HepG2 (cell line): ENCODE results near the gene POU2F1. TPM values are rescaled to one million over a fixed set of nuclear protein-coding genes. Genes with fewer than 3 reads are reported as not detected.

Experiments used
- ATAC-seq: fragments of 200-7000 bp; cut with Tn5 transposase; 3 replicates; pipeline ENCODE4 v1.9.1; 2020; ENCODE audit warnings: mild to moderate bottlenecking, moderate library complexity
- BruUV-seq: library from RNA; stranded (reverse); fragments of 400-500 nt; replicated peaks from 2 replicates; lab custom pipeline; 2021; lab: Mats Ljungman, UMichigan
- CTCF ChIA-PET: fragments of 300-600 bp; formaldehyde crosslinking; extraction: SDS; loops from one replicate; lab custom pipeline; 2021; ENCODE audit warnings: low total read pairs, inconsistent platforms, low intra/inter-chr PET ratio; lab: Yijun Ruan, JAX
- POLR2A ChIA-PET: fragments of 350-600 bp; sonication (Branson Sonifier 250); formaldehyde crosslinking; loops from one replicate; lab custom pipeline; 2020; ENCODE audit warnings: antibody characterized with exemption, inconsistent platforms; lab: Yijun Ruan, JAX
- DNase-seq: peaks from one replicate; pipeline ENCODE4 v3.0.0-alpha.2; 2015; ENCODE audit warnings: low spot score
- FAIRE-seq: peaks from 3 replicates; lab custom pipeline; 2011; peaks lifted over from hg19 to GRCh38; lab: Jason Lieb, UNC
- H2AFZ ChIP-seq: one replicate; pipeline ENCODE4 v1.6.1; 2011; ENCODE audit warnings: low read length, inconsistent platforms
- H3K27ac ChIP-seq: fragments of 300-600 bp; 3 replicates; pipeline ENCODE4 v1.8.0; 2011; ENCODE audit warnings: mixed run types, mild to moderate bottlenecking, mixed read lengths, low read length, inconsistent platforms; ENCODE audit not compliant: insufficient read depth; ENCODE audit errors: extremely low read length
- H3K27me3 ChIP-seq, 2 experiments: fragments of 200-600 bp in 1 of 2; 2 replicates in 1 of 2; 3 replicates in 1 of 2; pipeline versions ENCODE4 v1.6.0 to v1.8.0; 2011; ENCODE audit warnings: low read length in 2 of 2, mild to moderate bottlenecking in 2 of 2, moderate library complexity in 2 of 2, inconsistent platforms in 1 of 2; ENCODE audit not compliant: insufficient read depth in 2 of 2, control insufficient read depth in 1 of 2
- H3K36me3 ChIP-seq, 2 experiments: fragments of 200-600 bp in 1 of 2; replicated peaks in 1 of 2; 2 replicates in 1 of 2; 3 replicates in 1 of 2; pipeline versions ENCODE4 v1.5.1 to v1.8.0; 2011; ENCODE audit warnings: low read length in 2 of 2, inconsistent platforms in 1 of 2; ENCODE audit not compliant: insufficient read depth in 2 of 2, control insufficient read depth in 1 of 2
- H3K4me1 ChIP-seq: 2 replicates; pipeline ENCODE4 v1.5.1; 2012; ENCODE audit warnings: low read length, inconsistent platforms; ENCODE audit not compliant: insufficient read depth
- H3K4me2 ChIP-seq: 2 replicates; pipeline ENCODE4 v1.6.0; 2011; ENCODE audit warnings: low read depth, low read length, inconsistent platforms
- H3K4me3 ChIP-seq, 3 experiments: fragments of 200-600 bp in 1 of 3; sonication (generic), shearing (Covaris generic) in 1 of 3; replicated peaks in 1 of 3; 2 replicates each; pipeline ENCODE4 v1.5.1; 2011 to 2016; ENCODE audit warnings: low read length in 3 of 3, inconsistent platforms in 2 of 3, low read depth in 2 of 3, mild to moderate bottlenecking in 2 of 3, control low read depth in 1 of 3, mixed read lengths in 1 of 3; ENCODE audit not compliant: insufficient read depth in 1 of 3
- H3K79me2 ChIP-seq: one replicate; pipeline ENCODE4 v1.6.1; 2011; ENCODE audit warnings: low read length, inconsistent platforms; ENCODE audit not compliant: insufficient read depth
- H3K9ac ChIP-seq: 2 replicates; pipeline ENCODE4 v1.6.0; 2011; ENCODE audit warnings: mild to moderate bottlenecking, low read depth, low read length, inconsistent platforms; ENCODE audit not compliant: insufficient read depth
- H3K9me3 ChIP-seq: 2 replicates; pipeline ENCODE4 v1.5.1; 2012; ENCODE audit warnings: mild to moderate bottlenecking, low read length
- H4K20me1 ChIP-seq: 2 replicates; pipeline ENCODE4 v1.6.0; 2011; ENCODE audit warnings: inconsistent platforms, mild to moderate bottlenecking, low read length, moderate library complexity; ENCODE audit not compliant: insufficient read depth
- FOXK1 ChIP-seq: sonication (generic); formaldehyde crosslinking; IDR thresholded peaks from 2 replicates; pipeline ENCODE4 v1.4.0; 2020; ENCODE audit warnings: low read depth, missing genetic modification reagents, borderline replicate concordance
- KMT2B ChIP-seq: IDR thresholded peaks from 2 replicates; pipeline ENCODE4 v1.6.1; 2016; ENCODE audit warnings: missing genetic modification reagents, missing compliant biosample characterization
- MED13 ChIP-seq: sonication (generic); formaldehyde crosslinking; IDR thresholded peaks from 2 replicates; pipeline ENCODE4 v1.5.0; 2020; ENCODE audit warnings: missing genetic modification reagents
- NFKBIZ ChIP-seq: IDR thresholded peaks from 2 replicates; pipeline ENCODE4 v1.6.1; 2018; ENCODE audit warnings: missing genetic modification reagents, missing compliant biosample characterization
- TOE1 ChIP-seq: sonication (generic); formaldehyde crosslinking; IDR thresholded peaks from 2 replicates; pipeline ENCODE4 v1.4.0; 2020; ENCODE audit warnings: mild to moderate bottlenecking, missing genetic modification reagents
- ZFX ChIP-seq: sonication (generic); formaldehyde crosslinking; IDR thresholded peaks from 2 replicates; pipeline ENCODE4 v1.4.0; 2020; ENCODE audit warnings: mild to moderate bottlenecking, low read depth, missing genetic modification reagents, moderate library complexity
- ZNF232 ChIP-seq: sonication (generic); formaldehyde crosslinking; IDR thresholded peaks from 2 replicates; pipeline ENCODE4 v1.4.0; 2020; ENCODE audit warnings: missing genetic modification reagents, borderline replicate concordance
- ZNF282 ChIP-seq: fragments of 450-650 bp; IDR thresholded peaks from 2 replicates; pipeline ENCODE4 v1.6.1; 2018; ENCODE audit not compliant: partially characterized antibody
- WGBS: methylation state at CpG from one replicate; pipeline ENCODE4 v1.1.6; 2017; ENCODE audit warnings: low lambda C conversion rate; 5-methylcytosine and 5-hydroxymethylcytosine counted together
- in situ Hi-C: cut with HindIII; loops from 2 replicates; pipeline ENCODE4 v1.10.0; 2017; ENCODE audit warnings: low pct_unique_long_range_greater_than_20kb; ENCODE audit not compliant: extremely low pct_ligation_motif_present
- intact Hi-C: fragments of 100-400 bp; cut with micrococcal nuclease; formaldehyde crosslinking; loops from one replicate; pipeline ENCODE4 v1.10.0; 2022; ENCODE audit not compliant: unreplicated experiment
- polyA plus RNA-seq, 8 experiments: library from polyadenylated mRNA; depleted of rRNA in 3 of 8; stranded (reverse) in 7 of 8; unstranded in 1 of 8; fragments of >200 nt; fragmentation: Illumina TruSeq in 4 of 8; extraction: Trizol in 4 of 8; gene quantifications; 2 replicates each; pipeline versions ENCODE4 v1.2.1 to v1.2.3, GENCODE V29; 2011 to 2016; ENCODE audit warnings: low read depth in 4 of 8, missing spikeins in 1 of 8, mixed read lengths in 1 of 8; ENCODE audit not compliant: insufficient read depth in 1 of 8
- total RNA-seq, 5 experiments: library from RNA; depleted of rRNA; stranded (reverse); fragments of >200 nt; fragmentation: Illumina TruSeq; extraction: Trizol; gene quantifications; 2 replicates each; pipeline ENCODE4 v1.2.3, GENCODE V29; 2016; ENCODE audit warnings: low read depth in 1 of 5
- TF ChIP-seq, protein P1 (sequence below): fragments of 450-650 bp; IDR thresholded peaks from 2 replicates; pipeline ENCODE4 v1.6.1; 2017

POU2F1 gene
- total and polyA plus RNA-seq, 2 of the 13 experiments (the other 11 are each of a cell fraction or from before 2014, with no cell fraction given), result 10.2 to 13.0 TPM

- ATAC-seq, result no peak
- Histone ChIP-seq H3K36me3 (no peaks in the 10 kb centered on the region), H4K20me1 (no peaks in the 10 kb centered on the region), H3K79me2 (peaks cover 1% of the 10 kb centered on the region)
- intact Hi-C loops, result loop anchor here (5.0 kb wide), 2 partner anchors 122 to 277 kb away; partner anchors contain the start of gene POU2F1
- TF ChIP-seq MED13 (CRISPR knock-in tag), result no peak
- no peak for TF ChIP-seq KMT2B
- TF ChIP-seq, protein P1, sequence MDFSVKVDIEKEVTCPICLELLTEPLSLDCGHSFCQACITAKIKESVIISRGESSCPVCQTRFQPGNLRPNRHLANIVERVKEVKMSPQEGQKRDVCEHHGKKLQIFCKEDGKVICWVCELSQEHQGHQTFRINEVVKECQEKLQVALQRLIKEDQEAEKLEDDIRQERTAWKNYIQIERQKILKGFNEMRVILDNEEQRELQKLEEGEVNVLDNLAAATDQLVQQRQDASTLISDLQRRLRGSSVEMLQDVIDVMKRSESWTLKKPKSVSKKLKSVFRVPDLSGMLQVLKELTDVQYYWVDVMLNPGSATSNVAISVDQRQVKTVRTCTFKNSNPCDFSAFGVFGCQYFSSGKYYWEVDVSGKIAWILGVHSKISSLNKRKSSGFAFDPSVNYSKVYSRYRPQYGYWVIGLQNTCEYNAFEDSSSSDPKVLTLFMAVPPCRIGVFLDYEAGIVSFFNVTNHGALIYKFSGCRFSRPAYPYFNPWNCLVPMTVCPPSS, result no peak
- TF ChIP-seq ZFX (CRISPR knock-in tag), result no peak
- no peak for TF ChIP-seq ZNF232 (CRISPR knock-in tag)
- no peak for TF ChIP-seq TOE1 (CRISPR knock-in tag)
- TF ChIP-seq ZNF282, result no peak
- TF ChIP-seq NFKBIZ, result no peak
- no peak for TF ChIP-seq FOXK1
- TF ChIP-seq, all 625 proteins: peak for 0
- 0 out of 2 replicates have a peak, but pooled peaks cover 8% of the 10 kb centered on the region for H3K4me1 ChIP-seq
- CTCF ChIA-PET, result no interaction called here
- no peak overlapping the region for H3K4me3 ChIP-seq
- H3K9ac ChIP-seq, result no peak overlapping the region
- H3K27ac ChIP-seq, result no peak overlapping the region
- POLR2A ChIA-PET, result no interaction called here
- no peak for DNase-seq
- H3K27me3 ChIP-seq, result no peaks in the 10 kb centered on the region
- H2AFZ ChIP-seq, result no peak overlapping the region
- no peaks in the 10 kb centered on the region for H3K9me3 ChIP-seq
- FAIRE-seq, result no peak
- in situ Hi-C loops, result loop anchor here (5.0 kb wide), 1 partner anchor 77 kb away; no protein-coding TSS in a partner anchor
- H3K4me2 ChIP-seq, result no peak overlapping the region
- WGBS, result 84% methylated on average over 10 of the region's 10 CpGs
- BruUV-seq, result no TSS peak
Measured at GRCh38 chr1:167344615-167345385, 124.1 kb downstream of the POU2F1 start.
